Activated CD8-positive, alpha-beta T cell treated with anti-CD3 and anti-CD28 coated beads for 36 hours (primary cell): ENCODE results near the gene GLYR1. TPM values are rescaled to one million over a fixed set of nuclear protein-coding genes. Genes with fewer than 3 reads are reported as not detected.

Source experiments
- ATAC-seq: fragments of 200-7000 bp; cut with Tn5 transposase; one replicate; pipeline ENCODE4 v1.10.0; 2021; ENCODE audit warnings: mild to moderate bottlenecking, moderate library complexity
- CTCF ChIA-PET: fragments of 350-600 bp; sonication (Branson Sonifier 250); formaldehyde crosslinking; loops from one replicate; lab custom pipeline; 2021; ENCODE audit warnings: antibody characterized with exemption; lab: Charles Lee
- POLR2A ChIA-PET: fragments of 350-600 bp; sonication (Branson Sonifier 250); formaldehyde crosslinking; loops from one replicate; lab custom pipeline; 2021; ENCODE audit warnings: antibody characterized with exemption; lab: Charles Lee
- DNase-seq: peaks from one replicate; pipeline ENCODE4 v3.0.0-alpha.2; 2020
- H3K27ac Mint-ChIP-seq: one replicate; pipeline ENCODE4 v1.8.0; 2021; ENCODE audit warnings: mild to moderate bottlenecking, mixed read lengths
- H3K27me3 Mint-ChIP-seq: one replicate; pipeline ENCODE4 v1.8.0; 2021; ENCODE audit warnings: mixed read lengths
- H3K36me3 Mint-ChIP-seq: one replicate; pipeline ENCODE4 v1.8.0; 2021; ENCODE audit warnings: low read depth, mixed read lengths
- H3K4me1 Mint-ChIP-seq: one replicate; pipeline ENCODE4 v1.8.0; 2021; ENCODE audit warnings: low read depth, mixed read lengths
- H3K4me3 Mint-ChIP-seq: one replicate; pipeline ENCODE4 v1.8.0; 2021; ENCODE audit warnings: mild to moderate bottlenecking, moderate library complexity, mixed read lengths
- H3K9me3 Mint-ChIP-seq: one replicate; pipeline ENCODE4 v1.8.0; 2021; ENCODE audit warnings: mixed read lengths
- CTCF ChIP-seq: fragments of 200-600 bp; IDR thresholded peaks from one replicate; pipeline ENCODE4 v1.8.0; 2022; ENCODE audit warnings: antibody characterized with exemption, mild to moderate bottlenecking
- intact Hi-C: fragments of 100-400 bp; cut with micrococcal nuclease; formaldehyde crosslinking; loops from one replicate; pipeline ENCODE4 v1.10.0; 2022
- total RNA-seq, 2 experiments: library from RNA; stranded (reverse); gene quantifications; one replicate each; pipeline ENCODE4 v1.2.3, GENCODE V29; 2021

GLYR1 gene
- total RNA-seq, 2 experiments from 2014 or later: 63.7 to 64.8 TPM

GRCh38 chr16:4877380-4877685 lies 30.2 kb upstream of the GLYR1 start:
- intact Hi-C loops: no loop called here
- Mint-ChIP-seq H3K27ac (no peak overlapping the region), H3K27me3 (no peaks in the 10 kb centered on the region), H3K36me3 (peaks cover 19% of the 10 kb centered on the region), H3K4me1 (no peaks in the 10 kb centered on the region), H3K9me3 (no peaks in the 10 kb centered on the region), H3K4me3 (no peak overlapping the region)
- no peak for TF ChIP-seq CTCF
- DNase-seq: no peak
- ATAC-seq: no peak
- ChIA-PET CTCF (no interaction called here), POLR2A (no interaction called here)

- H3K4me1 Mint-ChIP-seq: no peaks in the 10 kb centered on the region
- H3K9me3 Mint-ChIP-seq: no peaks in the 10 kb centered on the region
- H3K27ac Mint-ChIP-seq: no peak overlapping the region
- CTCF ChIA-PET: no interaction called here
- no peak for ATAC-seq
- POLR2A ChIA-PET: no interaction called here
- TF ChIP-seq CTCF: no peak
- H3K36me3 Mint-ChIP-seq: peaks cover 20% of the 10 kb centered on the region
- H3K4me3 Mint-ChIP-seq: no peak overlapping the region
- intact Hi-C loops: no loop called here
- no peaks in the 10 kb centered on the region for H3K27me3 Mint-ChIP-seq
- DNase-seq: no peak
These were observed 29.7 kb upstream of the GLYR1 start for GRCh38 chr16:4876646-4877379.

- Mint-ChIP-seq H3K9me3 (no peaks in the 10 kb centered on the region), H3K4me3 (no peak overlapping the region), H3K27me3 (no peaks in the 10 kb centered on the region), H3K27ac (no peak overlapping the region), H3K4me1 (no peaks in the 10 kb centered on the region), H3K36me3 (peaks cover 27% of the 10 kb centered on the region)
- ChIA-PET CTCF (no interaction called here), POLR2A (no interaction called here)
- DNase-seq (no peak), ATAC-seq (no peak)
- no peak for TF ChIP-seq CTCF
- intact Hi-C loops: no loop called here
These were observed 27.6 kb upstream of the GLYR1 start for GRCh38 chr16:4874666-4875065.

GRCh38 chr16:4873091-4873490 lies 26.0 kb upstream of the GLYR1 start:
- intact Hi-C loops: no loop called here
- Mint-ChIP-seq H3K36me3 (peaks cover 24% of the 10 kb centered on the region), H3K4me3 (no peak overlapping the region), H3K27ac (no peak overlapping the region), H3K27me3 (no peaks in the 10 kb centered on the region), H3K4me1 (no peaks in the 10 kb centered on the region), H3K9me3 (no peaks in the 10 kb centered on the region)
- no peak for TF ChIP-seq CTCF
- CTCF ChIA-PET: interaction anchor here (0.9 to 1.1 kb wide), 2 partner anchors 11 to 83 kb away, joined by 3 read pairs; no protein-coding TSS in a partner anchor
- DNase-seq (no peak), ATAC-seq (no peak)
- POLR2A ChIA-PET: interaction anchor here (1.4 kb wide), 1 partner anchor 10 kb away, joined by 4 read pairs; no protein-coding TSS in a partner anchor

GRCh38 chr16:4871071-4871470 lies 24.0 kb upstream of the GLYR1 start:
- Mint-ChIP-seq H3K27ac (no peak overlapping the region), H3K27me3 (no peaks in the 10 kb centered on the region), H3K4me1 (peaks cover 4% of the 10 kb centered on the region), H3K36me3 (peaks cover 24% of the 10 kb centered on the region), H3K4me3 (no peak overlapping the region), H3K9me3 (no peaks in the 10 kb centered on the region)
- ChIA-PET POLR2A (no interaction called here), CTCF (no interaction called here)
- DNase-seq: no peak
- intact Hi-C loops: no loop called here
- ATAC-seq: no peak
- no peak for TF ChIP-seq CTCF
